ENCODE results near the gene CRELD2.
A peak's percentile ranks its signal among the peaks of the same experiment; 100 is the strongest.
"Not testable (repeated sequence)": the region's sequence is repeated elsewhere in the genome, so short reads cannot be mapped to it uniquely, and the experiment has no call there.

The CRELD2 gene

DNA sequence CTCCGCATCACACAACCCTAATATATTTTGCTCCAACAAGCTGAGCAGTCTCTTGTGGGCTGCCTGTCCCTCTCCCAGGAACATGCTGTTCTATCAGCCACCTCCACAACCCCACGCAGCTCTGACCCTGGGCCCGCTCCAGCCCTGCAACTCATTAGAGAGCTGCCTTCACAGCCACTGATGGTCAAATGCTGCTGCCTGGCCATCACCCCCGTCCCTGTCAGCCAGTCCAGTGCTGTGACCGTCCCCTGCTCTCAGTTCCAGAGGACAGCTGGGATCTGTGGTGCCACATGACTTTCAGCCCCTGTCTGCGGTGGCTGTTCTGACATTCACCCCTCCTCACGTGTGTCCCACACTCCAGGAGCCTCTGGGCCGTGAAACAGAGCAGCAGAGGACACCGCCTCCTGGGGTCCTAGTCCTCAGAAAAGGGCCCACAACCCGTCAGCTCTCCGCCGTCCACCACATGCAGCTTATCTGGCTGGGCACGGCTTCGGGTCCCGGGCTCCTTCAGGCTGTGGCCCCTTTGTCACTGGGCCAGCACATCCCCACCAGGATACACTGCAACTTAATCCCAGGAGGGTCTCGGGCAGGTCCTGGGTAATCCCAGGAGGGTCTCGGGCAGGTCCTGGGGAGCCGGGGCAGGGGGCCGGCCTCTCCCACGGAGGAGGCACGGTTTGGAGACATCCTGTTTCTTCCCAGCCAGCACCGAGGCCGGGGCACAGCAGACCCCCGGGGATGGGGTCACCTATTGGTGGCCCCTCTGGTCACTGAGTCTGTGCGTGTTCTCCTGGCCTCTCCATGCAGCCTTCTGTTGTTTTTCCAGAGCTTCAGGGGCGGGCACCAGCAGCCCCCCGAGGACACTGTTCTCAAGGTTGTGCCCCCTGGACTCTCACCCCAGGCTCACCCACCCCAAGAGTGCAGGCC is 15.1 kb downstream of the CRELD2 start:
- no peak for ATAC-seq

DNA sequence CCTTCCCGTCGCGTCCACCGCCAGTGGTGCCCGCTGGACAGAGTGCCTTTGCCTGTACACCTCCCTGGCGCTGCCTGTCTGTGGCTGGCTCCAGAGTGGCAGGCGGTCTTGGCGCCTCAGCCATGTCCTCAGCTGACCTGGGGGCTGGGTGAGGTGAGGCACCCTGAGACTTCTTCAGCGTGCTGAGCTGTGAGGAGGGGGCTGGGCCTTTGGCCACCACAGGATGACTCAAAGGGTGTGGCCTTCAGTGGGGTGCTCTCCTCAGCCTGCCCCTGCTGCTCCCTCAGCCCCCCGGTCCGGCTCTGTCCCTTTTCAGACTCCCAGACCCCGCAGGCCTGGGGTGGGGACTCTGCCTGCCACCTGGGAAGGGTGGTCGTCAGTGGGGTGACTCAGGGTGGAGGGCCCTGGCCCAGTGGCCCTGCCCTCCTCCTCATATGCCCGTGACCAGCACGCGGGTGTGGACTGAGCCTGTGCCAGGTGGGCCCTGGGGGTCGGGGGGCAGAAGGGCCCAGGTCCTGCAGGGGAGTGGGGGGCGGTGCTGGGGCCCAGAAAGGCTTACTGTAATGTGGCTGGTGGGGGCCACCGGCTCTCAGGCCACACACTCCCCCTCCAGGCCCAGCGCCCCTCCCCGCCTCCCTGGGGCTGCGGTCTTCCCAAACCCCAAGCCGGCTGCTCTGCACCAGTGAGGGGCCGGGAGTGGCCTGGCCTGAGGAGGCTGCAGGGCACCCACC is 15.9 kb downstream of the CRELD2 start:
- no peak for ATAC-seq

DNA sequence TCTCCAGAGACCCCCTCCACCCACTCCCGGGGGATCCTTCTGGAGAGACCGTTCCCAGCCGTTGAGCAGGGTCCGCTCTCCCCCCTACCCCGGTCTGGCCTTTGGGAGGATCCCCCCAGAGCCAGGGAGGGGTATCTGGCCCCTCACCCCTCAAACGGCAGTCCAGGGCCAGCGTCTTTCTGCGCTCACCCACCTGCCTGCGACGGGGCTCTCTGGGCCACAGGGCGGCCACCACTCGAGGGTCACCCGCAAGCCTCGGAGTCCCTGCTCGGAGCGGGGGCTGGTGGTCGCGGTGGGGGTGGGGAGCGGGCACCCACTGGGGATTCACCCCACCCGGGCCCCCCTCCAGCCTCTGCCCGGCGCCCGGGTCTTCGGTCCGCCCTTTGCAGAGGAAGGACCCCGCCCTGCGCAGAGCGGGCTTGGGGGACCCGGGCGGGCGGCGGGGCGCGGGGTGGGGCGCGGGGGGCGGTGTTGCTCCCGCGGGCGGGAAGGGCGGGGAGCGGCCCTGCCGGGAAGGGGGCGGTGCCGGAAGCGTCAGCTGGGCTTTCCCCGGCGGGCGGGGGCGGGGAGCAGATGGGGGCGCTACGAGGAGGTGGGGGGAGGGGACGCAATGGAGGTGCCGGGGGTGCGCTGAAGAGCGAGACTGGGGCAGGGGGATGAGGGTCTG is 16.6 kb downstream of the CRELD2 start:
- ATAC-seq = peak in 1 of 2 donors; percentile 5

DNA sequence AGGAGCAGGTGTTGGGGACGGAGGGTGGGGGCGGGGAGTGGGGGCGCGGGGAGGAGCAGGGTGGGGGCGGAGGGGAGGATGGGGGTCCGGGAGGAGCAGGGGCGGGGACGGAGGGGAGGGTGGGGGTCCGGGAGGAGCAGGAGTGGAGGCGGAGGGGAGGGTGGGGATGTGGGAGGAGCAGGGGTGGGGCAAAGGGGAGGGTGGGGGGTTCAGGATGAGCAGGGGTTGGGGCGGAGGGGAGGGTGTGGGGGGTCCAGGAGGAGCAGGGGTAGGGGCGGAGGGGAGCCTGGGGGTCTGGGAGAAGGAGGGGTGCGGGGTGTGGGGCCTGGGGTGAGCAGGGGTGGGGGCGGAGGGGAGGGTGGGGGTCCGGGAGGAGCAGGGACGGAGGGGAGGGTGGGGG is 17.1 kb downstream of the CRELD2 start:
- ATAC-seq = no peak

DNA sequence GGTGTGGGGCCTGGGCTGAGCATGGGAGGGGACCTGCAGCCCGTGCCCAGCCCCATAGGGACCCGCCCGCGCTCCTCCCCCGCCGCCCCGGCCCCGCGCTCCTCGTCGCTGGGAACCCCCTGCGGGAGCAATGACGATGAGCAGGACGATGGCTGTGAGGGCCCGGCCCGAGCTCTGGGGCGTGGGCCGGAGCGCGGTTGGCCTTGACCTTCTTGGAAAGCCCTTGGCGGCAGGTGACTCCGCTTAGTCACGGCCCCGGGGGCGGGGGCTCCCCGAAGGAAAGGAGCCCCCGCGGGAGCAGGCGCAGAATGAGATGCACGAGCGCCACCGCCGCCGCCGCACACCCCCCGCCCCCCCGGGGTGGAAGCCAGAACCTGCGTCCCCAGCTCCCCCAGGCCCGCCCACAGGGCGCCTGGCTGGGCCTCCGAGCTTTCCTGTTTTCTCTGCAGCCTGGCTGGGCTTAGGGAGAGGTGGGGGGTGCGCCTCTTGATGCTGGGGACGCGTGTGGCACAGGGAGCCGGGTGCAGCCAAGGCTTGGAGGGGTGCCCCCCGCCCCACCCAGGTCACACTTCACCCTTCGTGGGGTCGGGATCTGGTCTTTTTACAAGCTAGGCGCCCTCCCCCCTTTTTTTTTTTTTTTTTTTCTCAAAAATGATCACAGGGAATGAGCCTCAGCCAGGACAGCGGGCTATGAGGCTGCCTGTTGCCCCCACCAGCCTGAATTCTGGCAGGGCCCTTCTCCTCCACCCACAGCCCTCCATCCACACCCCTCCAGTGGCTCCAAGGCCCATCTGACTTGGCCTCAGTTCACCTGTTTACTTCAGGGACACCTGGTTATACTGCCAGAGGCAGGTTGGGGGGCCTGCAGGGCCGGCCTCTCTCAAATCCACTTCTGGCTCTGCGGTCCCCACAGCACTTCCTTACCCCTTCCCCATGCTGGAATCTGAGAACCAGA is 17.9 kb downstream of the CRELD2 start:
- ATAC-seq = peak; percentile 86 to 88

DNA sequence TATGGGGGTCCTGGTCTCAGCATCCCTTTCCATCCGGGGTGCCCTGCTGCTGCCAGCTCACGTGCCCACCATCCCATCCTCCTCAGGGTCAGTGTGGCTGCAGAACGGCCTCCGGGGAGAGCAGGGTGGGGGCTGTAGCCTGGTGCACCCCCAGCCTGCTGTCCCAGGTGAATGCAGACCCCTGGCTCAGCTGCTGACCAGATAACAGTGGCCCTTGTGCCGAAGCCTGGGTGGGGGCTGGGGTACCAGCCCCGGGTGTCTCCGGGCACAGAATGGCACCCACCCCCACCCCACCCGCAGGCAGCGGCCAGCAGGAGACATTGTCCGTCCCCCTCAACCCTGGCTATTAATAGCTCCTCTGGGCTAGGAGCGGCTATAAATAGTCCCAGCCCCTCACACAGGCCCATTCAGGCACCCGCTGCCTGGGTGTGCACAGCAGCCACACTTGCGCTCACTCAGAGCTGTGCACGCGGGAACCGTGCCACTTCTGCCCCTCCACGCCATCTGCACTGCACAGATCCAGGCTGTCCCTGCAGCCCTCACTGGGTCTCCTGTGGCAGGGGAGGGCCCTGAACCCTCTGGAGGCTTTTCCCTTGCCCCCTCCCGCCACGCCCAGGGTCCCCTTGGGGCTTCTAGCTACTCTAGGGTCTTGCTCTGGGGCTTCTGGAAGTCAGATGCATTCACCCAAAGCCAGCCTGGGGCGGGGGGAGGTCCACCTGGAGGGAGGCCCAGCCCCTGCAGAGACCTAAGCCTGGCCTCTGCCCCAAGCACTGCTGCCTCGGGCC is 18.7 kb downstream of the CRELD2 start:
- no peak for ATAC-seq

DNA sequence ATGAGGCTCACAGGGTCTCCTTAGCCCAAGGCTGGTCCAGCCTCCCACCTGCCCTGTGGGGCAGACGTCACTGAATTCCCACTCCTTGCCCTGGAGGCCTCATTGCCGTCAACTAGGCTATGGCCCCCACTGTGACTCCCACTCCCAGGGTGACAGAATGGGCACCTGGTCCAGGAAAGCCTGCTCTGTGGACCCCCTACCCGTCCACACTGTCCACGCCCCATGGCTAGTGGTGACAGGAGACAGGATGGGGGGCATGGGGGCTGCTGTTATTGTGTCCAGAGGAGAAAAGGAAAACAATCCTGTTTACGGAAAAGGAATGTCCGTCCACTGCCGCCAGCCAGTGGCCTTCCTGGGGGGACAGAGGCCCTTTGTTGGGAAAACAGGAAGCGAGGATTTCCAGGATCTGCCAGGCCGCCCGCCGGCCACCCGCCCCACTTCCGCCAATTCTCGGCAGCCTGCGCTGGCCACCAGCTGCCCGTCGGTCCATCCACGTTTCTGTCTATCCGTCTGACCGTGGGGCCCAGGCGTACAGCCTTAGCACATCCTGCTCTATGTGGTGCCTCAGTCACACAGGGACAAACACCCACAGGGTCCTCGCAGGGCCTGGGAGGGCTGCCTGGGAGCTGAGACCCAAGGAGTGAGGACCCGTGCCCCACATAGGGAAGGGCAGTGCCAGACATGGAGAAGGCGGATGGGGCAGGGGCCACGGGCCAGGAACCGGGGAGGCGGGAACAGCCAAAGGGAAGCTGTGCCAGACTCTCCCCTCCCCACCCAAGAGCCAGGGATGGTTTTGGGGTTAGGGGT is 19.5 kb downstream of the CRELD2 start:
- ATAC-seq = no peak

DNA sequence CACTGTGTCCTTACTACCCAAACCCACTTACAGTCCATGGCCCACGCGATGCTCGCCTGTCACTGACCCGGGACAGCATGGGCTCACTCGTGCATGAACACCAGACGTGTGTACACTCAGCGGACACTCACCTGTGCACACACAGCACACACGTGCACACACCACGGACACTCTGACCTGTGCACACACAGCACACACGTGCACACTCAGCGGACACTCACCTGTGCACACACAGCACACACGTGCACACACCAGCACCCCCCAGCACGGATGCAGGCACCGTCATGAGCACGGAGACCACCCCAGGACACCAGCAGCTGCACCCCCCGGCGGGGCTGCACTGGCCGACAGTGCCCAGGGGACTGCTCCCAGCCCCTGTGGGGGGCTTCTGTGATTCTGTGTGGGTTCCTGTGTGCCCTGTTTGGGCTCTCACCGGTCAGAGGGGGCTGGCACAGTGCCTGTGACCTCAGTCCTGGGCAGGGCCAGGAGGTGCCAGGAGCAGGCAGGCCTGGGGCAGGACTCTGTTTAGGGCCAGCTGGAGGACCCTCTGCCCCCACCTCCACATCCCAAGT is 20.2 kb downstream of the CRELD2 start:
- no peak for ATAC-seq

DNA sequence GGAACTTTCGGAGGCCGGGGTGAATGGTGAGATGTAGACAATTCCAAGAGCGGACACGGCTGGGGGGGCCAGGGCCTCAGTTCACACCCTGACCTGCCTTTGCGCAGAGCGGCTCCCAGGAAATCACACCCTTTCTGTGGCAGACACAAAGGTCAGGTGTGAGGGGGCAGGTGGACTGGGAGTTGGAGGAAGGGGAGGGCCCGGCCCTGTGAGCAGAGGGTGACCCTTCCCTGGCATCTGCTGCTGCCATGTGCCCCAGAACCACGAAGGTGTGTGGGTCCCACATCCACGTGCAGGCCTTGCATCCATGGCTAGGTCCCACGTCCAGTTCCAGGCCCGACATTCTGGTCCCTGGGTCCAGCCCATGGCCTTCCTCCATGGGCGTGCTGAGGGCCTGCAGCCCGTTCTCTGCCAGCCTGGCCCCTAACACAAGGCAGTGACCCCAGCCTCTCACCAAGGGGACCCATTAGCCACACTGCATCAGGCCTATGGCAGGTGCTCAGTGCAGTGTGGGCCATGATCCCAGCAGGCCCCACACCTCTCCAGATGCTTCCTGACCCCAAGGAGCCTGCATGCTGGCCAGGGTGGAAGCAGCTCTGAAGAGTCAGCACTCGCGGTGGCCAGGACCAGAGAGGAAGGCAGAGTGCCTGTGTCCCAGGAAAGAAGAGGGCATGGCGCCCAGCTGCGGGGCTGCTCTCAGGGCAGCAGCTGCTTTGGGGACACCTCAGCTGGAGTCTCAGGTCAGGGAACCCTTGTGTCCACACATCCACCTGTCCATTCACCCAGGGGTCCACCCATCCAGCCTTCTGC is 23.3 kb downstream of the CRELD2 start:
- no peak for ATAC-seq

DNA sequence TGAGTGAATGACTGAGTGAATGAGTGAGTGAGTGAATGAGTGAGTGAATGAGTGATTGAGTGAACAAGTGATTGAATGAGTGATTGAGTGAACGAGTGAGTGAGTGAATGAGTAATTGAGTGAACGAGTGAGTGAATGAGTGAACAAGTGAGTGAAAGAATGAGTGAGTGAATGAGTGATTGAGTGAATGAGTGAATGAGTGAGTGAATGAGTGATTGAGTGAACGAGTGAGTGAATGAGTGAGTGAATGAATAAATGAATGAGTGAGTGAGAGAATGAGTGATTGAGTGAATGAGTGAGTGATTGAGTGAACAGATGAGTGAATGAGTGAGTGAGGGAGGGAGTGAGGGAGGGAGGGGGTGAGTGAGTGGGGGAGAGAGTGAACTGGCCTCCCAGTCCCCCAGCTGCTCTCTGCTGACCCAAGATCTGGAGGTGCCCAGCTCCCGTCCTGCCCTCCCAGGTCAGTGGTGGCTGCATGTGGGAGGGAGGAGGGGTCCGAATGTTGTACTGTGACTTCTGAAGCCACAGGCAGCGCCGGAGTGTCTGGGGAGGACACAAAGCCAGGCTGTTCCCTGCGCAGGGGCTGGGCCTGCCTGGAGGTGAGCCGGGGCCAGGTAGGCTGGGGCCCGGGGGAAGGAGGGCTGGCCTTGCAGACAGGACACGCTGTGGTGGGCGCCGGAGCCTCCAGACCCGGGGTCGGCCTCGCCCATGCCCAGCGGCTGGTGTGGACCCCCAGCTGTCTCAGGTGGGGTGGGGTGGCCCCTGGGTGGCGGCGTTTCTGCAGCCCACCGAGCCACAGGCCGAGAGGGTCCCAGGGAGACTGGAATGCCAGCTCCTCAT is 24.4 kb downstream of the CRELD2 start:
- ATAC-seq = no peak

DNA sequence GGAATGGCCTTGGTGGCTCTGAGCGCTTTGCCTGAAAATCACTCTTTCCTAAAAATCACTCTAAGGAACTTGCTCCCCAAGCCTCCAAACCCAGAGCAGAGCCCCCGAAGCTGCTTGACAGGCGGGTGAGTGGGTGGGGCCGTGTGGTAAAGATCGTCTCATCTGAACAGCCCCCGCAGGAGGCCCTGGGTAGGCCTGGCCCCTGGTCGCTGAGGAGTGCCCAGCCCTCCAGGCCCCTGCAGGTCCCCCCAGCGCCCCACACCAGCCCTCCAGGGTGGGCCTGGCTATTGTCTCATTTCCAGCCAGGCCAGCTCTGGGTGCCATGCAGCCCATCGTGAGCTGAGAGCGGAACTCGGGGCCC is 25.0 kb downstream of the CRELD2 start:
- ATAC-seq = no peak

DNA sequence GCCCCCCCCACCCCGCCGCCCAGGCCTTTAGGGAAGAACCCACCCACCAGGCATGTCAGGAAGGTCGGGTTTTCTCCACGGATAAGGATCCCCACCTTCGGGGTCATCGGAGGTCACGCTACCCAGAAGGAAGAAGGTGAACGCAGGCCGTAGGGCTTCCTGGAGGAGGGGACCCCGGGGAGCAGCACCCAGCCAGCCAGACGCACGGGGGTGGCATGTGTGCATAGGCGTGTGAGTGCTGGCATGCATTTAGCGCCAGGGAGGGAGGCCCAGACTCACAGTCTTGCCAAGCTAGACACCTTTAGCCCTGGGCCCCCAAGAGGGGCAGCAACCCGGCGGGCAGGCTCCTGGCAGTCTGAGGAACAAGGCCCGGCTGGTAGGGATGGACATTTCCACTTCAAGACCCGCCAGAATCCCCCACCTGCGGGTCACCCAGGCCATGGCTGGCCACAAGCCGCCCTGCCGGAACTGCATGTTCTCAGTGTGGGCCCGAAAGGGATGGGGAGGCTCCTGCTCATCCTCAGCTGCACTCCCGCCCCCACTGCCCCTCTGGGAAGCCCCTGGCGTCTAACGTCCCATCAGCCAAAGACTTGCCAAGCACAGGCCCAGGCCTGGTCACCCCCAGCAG is 25.5 kb downstream of the CRELD2 start:
- ATAC-seq = peak in 1 of 2 donors; percentile 14

DNA sequence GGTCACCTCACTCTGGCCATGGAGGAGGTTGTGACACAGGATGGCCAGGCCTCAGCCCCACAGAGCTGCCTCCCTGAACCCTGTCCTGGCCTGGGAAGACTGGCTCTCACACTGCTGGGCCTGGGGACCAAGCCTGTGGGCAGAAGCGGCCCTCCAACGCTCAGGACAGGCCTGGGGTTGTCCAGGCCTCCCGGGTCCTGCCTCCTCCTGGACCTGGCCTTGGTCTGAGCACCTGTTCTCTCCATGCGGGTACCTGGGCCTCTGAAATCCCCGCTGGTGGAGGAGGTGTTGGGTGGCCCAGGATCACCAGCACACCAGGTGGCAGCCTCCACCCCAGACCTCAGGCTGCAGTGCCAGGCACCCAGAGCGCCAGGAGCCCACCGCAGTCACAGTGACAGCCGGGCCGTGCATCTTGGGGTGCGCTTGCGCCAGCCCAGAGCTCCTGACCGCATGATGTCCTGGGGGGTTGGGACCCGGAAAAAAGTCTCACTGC is 26.0 kb downstream of the CRELD2 start:
- ATAC-seq = no peak

DNA sequence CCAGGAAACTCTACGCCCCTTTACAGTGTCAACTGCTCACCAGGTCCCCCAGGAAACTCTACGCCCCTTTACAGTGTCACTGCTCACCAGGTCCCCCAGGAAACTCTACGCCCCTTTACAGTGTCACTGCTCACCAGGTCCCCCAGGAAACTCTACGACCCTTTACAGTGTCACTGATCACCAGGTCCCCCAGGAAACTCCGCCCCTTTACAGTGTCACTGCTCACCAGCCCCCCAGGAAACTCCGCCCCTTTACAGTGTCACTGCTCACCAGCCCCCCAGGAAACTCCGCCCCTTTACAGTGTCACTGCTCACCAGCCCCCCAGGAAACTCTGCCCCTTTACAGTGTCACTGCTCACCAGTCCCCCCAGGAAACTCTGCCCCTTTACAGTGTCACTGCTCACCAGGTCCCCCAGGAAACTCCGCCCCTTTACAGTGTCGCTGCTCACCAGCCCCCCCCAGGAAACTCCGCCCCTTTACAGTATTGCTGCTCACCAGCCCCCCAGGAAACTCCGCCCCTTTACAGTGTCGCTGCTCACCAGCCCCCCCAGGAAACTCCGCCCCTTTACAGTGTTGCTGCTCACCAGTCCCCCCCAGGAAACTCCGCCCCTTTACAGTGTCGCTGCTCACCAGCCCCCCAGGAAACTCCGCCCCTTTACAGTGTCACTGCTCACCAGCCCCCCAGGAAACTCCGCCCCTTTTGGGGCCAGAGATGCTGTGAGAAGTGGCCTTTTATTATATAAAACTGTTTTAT is 26.8 kb downstream of the CRELD2 start:
- not testable (repeated sequence) for ATAC-seq

DNA sequence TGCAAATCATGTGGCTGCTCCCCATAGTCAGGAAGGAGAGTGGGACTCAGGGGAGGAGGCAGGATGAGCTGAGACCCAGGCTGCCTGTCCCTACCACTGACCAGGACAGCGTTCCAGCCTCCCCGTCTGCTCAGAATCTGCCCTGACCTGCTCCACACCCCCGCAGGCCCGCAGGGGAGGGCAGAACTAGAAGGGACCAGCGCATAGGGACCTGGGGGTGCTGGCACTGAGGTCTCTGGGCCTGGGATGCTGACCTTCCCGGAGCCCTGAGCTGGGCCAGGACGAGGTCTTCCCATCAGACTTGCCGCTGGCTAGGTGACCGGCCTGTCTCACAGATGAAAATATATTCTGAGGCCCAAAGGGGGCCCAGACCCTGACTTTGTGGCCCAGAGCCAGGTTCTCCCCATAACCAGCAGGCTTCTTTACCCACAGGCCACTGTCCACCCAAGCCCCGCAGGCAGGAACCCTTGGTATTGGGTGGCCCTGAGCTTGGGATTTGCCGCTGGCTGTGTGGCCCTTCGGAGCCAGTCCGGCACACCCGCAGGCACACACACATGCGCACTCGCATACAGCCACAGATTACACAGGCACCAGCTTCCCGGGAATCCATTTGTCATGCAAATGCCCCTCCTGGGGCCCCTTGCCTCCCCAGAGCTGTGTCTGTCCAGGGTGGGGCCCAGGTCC is 28.3 kb downstream of the CRELD2 start:
- no peak for ATAC-seq

DNA sequence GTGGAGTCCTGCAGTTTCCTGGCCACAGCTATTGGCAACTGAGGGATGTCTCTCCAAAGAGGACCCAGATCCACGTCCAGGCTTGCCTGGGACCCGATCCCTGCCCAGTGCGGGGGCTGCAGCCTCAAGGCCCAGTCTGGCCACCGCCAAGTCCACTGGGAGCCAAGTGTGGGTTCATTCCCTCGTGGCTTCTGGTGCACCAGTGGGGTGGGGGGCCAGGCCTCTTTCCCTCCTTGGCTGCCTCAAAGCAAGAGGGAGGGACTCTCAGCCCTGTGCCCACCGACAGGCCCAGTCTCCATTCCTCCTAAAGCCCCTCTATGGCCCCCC is 28.8 kb downstream of the CRELD2 start:
- ATAC-seq = no peak

Data from activated CD4-positive, CD25-positive, alpha-beta regulatory T cell treated with anti-CD3 and anti-CD28 coated beads, Interleukin-2, amount 50 U/mL, for 24 hours (primary cell).